Body of pancreas (tissue), 4 donors: ENCODE measurements around the gene REG1A. TPM values are rescaled to one million over a fixed set of nuclear protein-coding genes. Genes with fewer than 3 reads are reported as not detected.

ENCODE experiments used
- ATAC-seq: fragments of 150-250 bp; one replicate; pipeline ENCODE4 v1.9.1; 2016
- DNase-seq, 4 donors: peaks; one replicate each; pipeline ENCODE4 v3.0.0-alpha.2; 2019
- H3K27ac ChIP-seq, 4 donors: fragments of 200-600 bp; sonication (generic); 1 replicate in 3 of 4; 2 replicates in 1 of 4; pipeline versions ENCODE4 v1.5.1 to v1.6.1; 2016 to 2019; ENCODE audit warnings: mild to moderate bottlenecking in 1 of 4, mixed read lengths in 1 of 4, moderate library complexity in 1 of 4
- H3K27me3 ChIP-seq, 2 donors: fragments of 200-600 bp; sonication (generic); one replicate each; pipeline ENCODE4 v1.6.0; 2016; ENCODE audit warnings: mild to moderate bottlenecking in 1 of 2
- H3K36me3 ChIP-seq, 2 donors: fragments of 200-600 bp; sonication (generic); replicated peaks in 1 of 2; 2 replicates each; pipeline ENCODE4 v1.5.1; 2016; ENCODE audit warnings: low read depth in 2 of 2; ENCODE audit not compliant: insufficient read depth in 1 of 2
- H3K4me1 ChIP-seq: fragments of 200-600 bp; sonication (generic); one replicate; pipeline ENCODE4 v1.6.0; 2016
- H3K4me3 ChIP-seq, 2 donors: fragments of 200-600 bp; sonication (generic); 1 replicate in 1 of 2; 2 replicates in 1 of 2; pipeline ENCODE4 v1.5.1; 2016 to 2019
- H3K9me3 ChIP-seq, 3 donors: fragments of 200-600 bp; sonication (generic); 1 replicate in 2 of 3; 2 replicates in 1 of 3; pipeline ENCODE4 v1.5.1; 2016
- POLR2A ChIP-seq, 3 donors: fragments of 450-650 bp; IDR thresholded peaks; one replicate each; pipeline ENCODE4 v1.6.1; 2016; ENCODE audit warnings: antibody characterized with exemption in 3 of 3, mild to moderate bottlenecking in 2 of 3
- WGBS, 2 donors: methylation state at CpG; one replicate each; pipeline ENCODE4 v1.1.5; 2017; 5-methylcytosine and 5-hydroxymethylcytosine counted together
- intact Hi-C: fragments of 100-400 bp; cut with DNase I; formaldehyde crosslinking; loops from one replicate; pipeline ENCODE4 v1.15.1; 2023
- total RNA-seq, 2 donors: library from RNA; depleted of rRNA; stranded (reverse); fragments of >200 nt; gene quantifications; one replicate each; pipeline ENCODE4 v1.1.0, GENCODE V29; 2016
- TF ChIP-seq, protein P1 (sequence below), 7 experiments: fragments of 450-650 bp in 4 of 7; fragments of 200-600 bp in 3 of 7; sonication (generic) in 3 of 7; IDR thresholded peaks; one replicate each; pipeline ENCODE4 v1.5.1; 2016 to 2019; ENCODE audit warnings: antibody characterized with exemption in 7 of 7

The REG1A gene
- total RNA-seq, 2 donors from 2014 or later = 14,523 to 48,012 TPM

DNA sequence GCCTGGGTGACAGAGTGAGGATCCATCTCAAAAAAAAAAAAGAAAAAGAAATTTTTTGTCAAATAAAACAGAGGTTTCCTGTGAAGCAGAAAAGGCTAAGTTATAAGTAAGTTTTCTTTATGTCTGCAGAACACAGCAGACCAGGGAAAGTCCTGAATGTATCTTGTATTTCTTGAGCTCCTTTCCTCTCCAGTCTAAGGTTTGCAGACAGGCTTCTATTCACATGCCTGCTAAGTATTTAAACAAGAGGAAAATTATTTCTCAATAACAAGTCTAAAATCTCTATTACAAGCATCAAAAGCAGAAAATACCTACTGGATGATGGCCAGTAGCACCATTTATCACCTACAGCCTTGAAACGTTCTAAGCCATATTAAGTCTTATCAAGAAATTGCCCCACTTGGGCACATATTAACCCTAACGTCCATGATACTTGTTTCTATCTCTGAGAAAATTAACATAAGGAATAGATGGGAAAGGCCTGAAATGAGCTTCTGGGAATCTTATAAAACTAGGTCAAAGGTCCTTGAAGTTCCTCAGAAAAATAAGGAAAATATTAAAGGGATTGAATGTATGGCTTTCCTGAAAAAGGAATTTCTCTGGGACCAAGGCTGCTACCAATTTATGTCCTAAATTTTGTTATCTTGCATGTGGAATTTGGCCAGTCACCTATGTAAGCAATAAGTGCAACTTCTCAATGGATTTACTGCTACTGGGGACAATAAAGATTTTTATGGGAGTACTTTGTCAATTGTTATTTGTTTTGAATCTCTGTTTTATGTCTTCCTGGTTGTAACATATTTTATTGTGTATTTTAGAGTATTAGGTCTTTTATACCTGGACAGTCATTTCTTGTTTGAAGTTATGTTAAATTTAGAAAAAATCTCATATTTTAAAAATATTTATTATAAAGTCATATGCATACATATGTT lies 3.0 kb upstream of the REG1A start:
- H3K27me3 ChIP-seq = no peaks in the 10 kb centered on the region
- ATAC-seq (peak; percentile 63), DNase-seq (peak in 3 of 4 donors; percentile 42 to 85 (median 43))
- intact Hi-C loops = no loop called here
- TF ChIP-seq, protein P1, sequence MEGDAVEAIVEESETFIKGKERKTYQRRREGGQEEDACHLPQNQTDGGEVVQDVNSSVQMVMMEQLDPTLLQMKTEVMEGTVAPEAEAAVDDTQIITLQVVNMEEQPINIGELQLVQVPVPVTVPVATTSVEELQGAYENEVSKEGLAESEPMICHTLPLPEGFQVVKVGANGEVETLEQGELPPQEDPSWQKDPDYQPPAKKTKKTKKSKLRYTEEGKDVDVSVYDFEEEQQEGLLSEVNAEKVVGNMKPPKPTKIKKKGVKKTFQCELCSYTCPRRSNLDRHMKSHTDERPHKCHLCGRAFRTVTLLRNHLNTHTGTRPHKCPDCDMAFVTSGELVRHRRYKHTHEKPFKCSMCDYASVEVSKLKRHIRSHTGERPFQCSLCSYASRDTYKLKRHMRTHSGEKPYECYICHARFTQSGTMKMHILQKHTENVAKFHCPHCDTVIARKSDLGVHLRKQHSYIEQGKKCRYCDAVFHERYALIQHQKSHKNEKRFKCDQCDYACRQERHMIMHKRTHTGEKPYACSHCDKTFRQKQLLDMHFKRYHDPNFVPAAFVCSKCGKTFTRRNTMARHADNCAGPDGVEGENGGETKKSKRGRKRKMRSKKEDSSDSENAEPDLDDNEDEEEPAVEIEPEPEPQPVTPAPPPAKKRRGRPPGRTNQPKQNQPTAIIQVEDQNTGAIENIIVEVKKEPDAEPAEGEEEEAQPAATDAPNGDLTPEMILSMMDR (IDR thresholded peaks at IDR 0.05) = no peak
- peak in 2 of 3 donors; percentile 55 to 60 for TF ChIP-seq POLR2A (IDR thresholded peaks at IDR 0.05)
- H3K27ac ChIP-seq = peak overlapping the region in 3 of 4 donors; percentile 77 to 94 (median 81)
- no peaks in the 10 kb centered on the region for H3K9me3 ChIP-seq
- peaks cover 54% of the 10 kb centered on the region for H3K4me1 ChIP-seq
- WGBS, 2 donors = 9 to 12% methylated on average over 2 of the region's 2 CpGs
- no peak overlapping the region for H3K4me3 ChIP-seq
- H3K36me3 ChIP-seq = peaks cover 0 to 4% of the 10 kb centered on the region in 2 donors

DNA sequence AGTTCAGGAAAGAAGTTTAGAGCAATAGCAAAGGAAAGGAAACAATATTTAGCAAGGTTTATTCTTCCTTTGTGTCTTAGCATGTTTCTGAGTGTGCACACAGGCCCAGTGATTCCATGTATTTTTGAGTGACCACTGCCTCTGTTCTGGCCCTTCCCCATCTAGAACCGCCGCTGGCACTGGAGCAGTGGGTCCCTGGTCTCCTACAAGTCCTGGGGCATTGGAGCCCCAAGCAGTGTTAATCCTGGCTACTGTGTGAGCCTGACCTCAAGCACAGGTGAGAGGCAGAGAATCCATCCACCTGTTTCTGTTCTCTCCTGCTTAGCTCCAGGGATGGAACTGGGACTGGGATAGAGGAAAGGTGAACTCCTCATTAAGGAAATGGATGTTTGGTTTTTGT lies 2.4 kb downstream of the REG1A start:
- Histone ChIP-seq H3K27ac (peak overlapping the region; percentile 78 to 94 (median 88)), H3K27me3 (no peaks in the 10 kb centered on the region), H3K4me3 (peak overlapping the region; percentile 30 to 64), H3K4me1 (peaks cover 18% of the 10 kb centered on the region), H3K36me3 (peaks cover 0 to 4% of the 10 kb centered on the region in 2 donors), H3K9me3 (no peaks in the 10 kb centered on the region)
- ATAC-seq (peak; percentile 1), DNase-seq (peak; percentile 44 to 60 (median 48))
- TF ChIP-seq POLR2A (IDR thresholded peaks at IDR 0.05) = peak in 1 of 3 donors; percentile 24
- TF ChIP-seq, protein P1 (IDR thresholded peaks at IDR 0.05) = no peak
- WGBS, 2 donors = 22 to 33% methylated on average over 2 of the region's 2 CpGs
- intact Hi-C loops = no loop called here

DNA sequence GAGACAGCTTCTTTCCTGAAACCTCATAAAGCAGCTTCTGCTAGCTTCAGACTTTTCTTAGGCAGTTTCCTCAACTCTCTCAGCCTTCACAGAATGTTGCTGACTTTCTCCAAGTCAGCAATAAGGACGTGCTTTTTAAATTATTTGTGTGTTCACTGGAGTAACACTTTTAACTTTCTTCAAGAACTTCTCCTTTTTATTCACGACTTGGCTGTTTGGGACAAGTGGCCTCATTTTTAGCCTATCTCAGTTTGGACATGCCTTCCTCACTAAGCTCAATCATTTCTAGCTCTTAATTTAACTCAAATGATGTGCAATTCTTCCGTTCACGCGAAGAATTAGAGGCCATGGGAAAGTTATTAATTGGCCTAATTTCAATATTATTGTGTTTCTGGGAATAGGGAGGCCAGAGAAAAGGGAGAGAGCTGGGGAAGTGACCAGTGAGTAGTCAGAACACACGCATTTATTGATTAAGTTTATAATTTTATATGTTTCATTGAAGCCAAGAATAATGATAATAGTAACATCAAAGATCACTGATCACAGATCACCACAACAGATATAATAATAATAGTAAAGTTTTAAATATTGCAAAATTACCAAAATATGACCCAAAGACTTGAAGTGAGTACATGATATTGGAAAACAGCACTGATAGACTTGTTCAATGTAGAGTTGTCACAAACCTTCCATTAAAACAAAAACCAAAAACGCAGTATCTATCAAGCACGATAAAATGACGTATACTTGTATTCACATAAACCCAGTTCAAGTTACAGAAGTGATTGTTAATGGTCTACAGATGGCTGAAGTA lies 4.8 kb downstream of the REG1A start:
- Histone ChIP-seq H3K4me1 (peaks cover 6% of the 10 kb centered on the region), H3K9me3 (no peaks in the 10 kb centered on the region), H3K36me3 (peaks cover 0 to 4% of the 10 kb centered on the region in 2 donors), H3K4me3 (no peak overlapping the region), H3K27me3 (no peaks in the 10 kb centered on the region), H3K27ac (peak overlapping the region in 2 of 4 donors; percentile 91 to 94)
- DNase-seq (peak; percentile 28 to 66 (median 40)), ATAC-seq (peak; percentile 23)
- intact Hi-C loops = no loop called here
- TF ChIP-seq, protein P1 (IDR thresholded peaks at IDR 0.05) = no peak
- TF ChIP-seq POLR2A (IDR thresholded peaks at IDR 0.05) = peak; percentile 56 to 96 (median 89)
- 27 to 32% methylated on average over 9 of the region's 9 CpGs for whole genome bisulfite sequencing, 2 donors

DNA sequence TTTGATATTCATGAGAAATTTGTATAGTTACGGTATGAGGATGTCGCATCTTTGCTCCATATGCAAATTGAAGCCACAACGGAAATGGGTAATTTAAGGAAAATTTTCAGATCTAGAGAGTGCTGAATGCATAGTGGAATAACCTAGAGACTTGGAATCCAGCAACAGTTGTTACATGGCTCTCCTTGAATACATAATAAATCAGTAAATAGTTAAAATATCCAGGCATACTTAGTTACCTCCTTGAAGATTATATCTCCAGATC lies 5.4 kb downstream of the REG1A start:
- DNase-seq (no peak), ATAC-seq (no peak)
- H3K36me3 ChIP-seq = peaks cover 0 to 4% of the 10 kb centered on the region in 2 donors
- no peak for TF ChIP-seq POLR2A (IDR thresholded peaks at IDR 0.05)
- TF ChIP-seq, protein P1 (IDR thresholded peaks at IDR 0.05) = no peak
- H3K27me3 ChIP-seq = no peaks in the 10 kb centered on the region
- H3K9me3 ChIP-seq = no peaks in the 10 kb centered on the region
- WGBS, 2 donors = 46 to 53% methylated on average over 3 of the region's 3 CpGs
- no peak overlapping the region for H3K4me3 ChIP-seq
- peak overlapping the region in 2 of 4 donors; percentile 56 to 94 for H3K27ac ChIP-seq
- H3K4me1 ChIP-seq = peaks cover 6% of the 10 kb centered on the region
- intact Hi-C loops = no loop called here
